HG02981 (cell line): ENCODE data around the gene AOC1.
A peak's percentile ranks its signal among the peaks of the same experiment; 100 is the strongest.
"Not testable (repeated sequence)": the region's sequence is repeated elsewhere in the genome, so short reads cannot be mapped to it uniquely, and the experiment has no call there.

Source experiments
- ATAC-seq: cut with Tn5 transposase; IDR thresholded peaks from one replicate; pipeline ENCODE4 v1.9.1; 2021; ENCODE audit warnings: mild to moderate bottlenecking, moderate library complexity; ENCODE audit not compliant: unreplicated experiment

Gene AOC1

GRCh38 chr7:150891740-150892139 lies 39.4 kb downstream of the AOC1 start:
- ATAC-seq: no peak

- ATAC-seq: no peak
Observed at GRCh38 chr7:150895809-150896208, 43.5 kb downstream of the AOC1 start.

GRCh38 chr7:150896562-150897209 lies 44.4 kb downstream of the AOC1 start:
- no peak for ATAC-seq

GRCh38 chr7:150897502-150898474 lies 45.5 kb downstream of the AOC1 start:
- ATAC-seq: peak; percentile 49

- ATAC-seq: no peak
Observed at GRCh38 chr7:150898475-150899011, 46.2 kb downstream of the AOC1 start.

- ATAC-seq: no peak
Observed at GRCh38 chr7:150900675-150901074, 48.4 kb downstream of the AOC1 start.

GRCh38 chr7:150901160-150902035 lies 49.1 kb downstream of the AOC1 start:
- no peak for ATAC-seq

- no peak for ATAC-seq
Observed at GRCh38 chr7:150902078-150903033, 50.0 kb downstream of the AOC1 start.

GRCh38 chr7:150903606-150904005 lies 51.3 kb downstream of the AOC1 start:
- ATAC-seq: no peak

- no peak for ATAC-seq
Observed at GRCh38 chr7:150904011-150904909, 51.9 kb downstream of the AOC1 start.

GRCh38 chr7:150908173-150908572 lies 55.9 kb downstream of the AOC1 start:
- no peak for ATAC-seq

- ATAC-seq: no peak
Observed at GRCh38 chr7:150909200-150909995, 57.1 kb downstream of the AOC1 start.

GRCh38 chr7:150910305-150910995 lies 58.1 kb downstream of the AOC1 start:
- not testable (repeated sequence) for ATAC-seq

- no peak for ATAC-seq
Observed at GRCh38 chr7:150910996-150911422, 58.7 kb downstream of the AOC1 start.
